NB4 (cell line): ENCODE results near the gene B3GALNT2.

Experiments
- DNase-seq: peaks from one replicate; pipeline ENCODE4 v3.0.0; 2010; ENCODE audit warnings: low read depth
- H3K4me3 ChIP-seq: one replicate; pipeline ENCODE4 v1.5.1; 2011; ENCODE audit warnings: mild to moderate bottlenecking, low read depth, low read length, moderate library complexity
- MYC ChIP-seq: IDR thresholded peaks from 2 replicates; pipeline ENCODE4 v1.6.1; 2011; ENCODE audit warnings: low read depth, low read length
- POLR2A ChIP-seq: IDR thresholded peaks from 2 replicates; pipeline ENCODE4 v1.6.1; 2011; ENCODE audit warnings: mild to moderate bottlenecking; ENCODE audit not compliant: insufficient read length; ENCODE audit errors: extremely low read depth
- TF ChIP-seq, protein P1 (sequence below): IDR thresholded peaks from one replicate; pipeline ENCODE4 v1.5.1; 2012; ENCODE audit warnings: low read depth, low read length
- TF ChIP-seq, protein P2 (sequence below): IDR thresholded peaks from 2 replicates; pipeline ENCODE4 v1.6.1; 2011; ENCODE audit warnings: low read depth, low read length

Gene B3GALNT2

DNA sequence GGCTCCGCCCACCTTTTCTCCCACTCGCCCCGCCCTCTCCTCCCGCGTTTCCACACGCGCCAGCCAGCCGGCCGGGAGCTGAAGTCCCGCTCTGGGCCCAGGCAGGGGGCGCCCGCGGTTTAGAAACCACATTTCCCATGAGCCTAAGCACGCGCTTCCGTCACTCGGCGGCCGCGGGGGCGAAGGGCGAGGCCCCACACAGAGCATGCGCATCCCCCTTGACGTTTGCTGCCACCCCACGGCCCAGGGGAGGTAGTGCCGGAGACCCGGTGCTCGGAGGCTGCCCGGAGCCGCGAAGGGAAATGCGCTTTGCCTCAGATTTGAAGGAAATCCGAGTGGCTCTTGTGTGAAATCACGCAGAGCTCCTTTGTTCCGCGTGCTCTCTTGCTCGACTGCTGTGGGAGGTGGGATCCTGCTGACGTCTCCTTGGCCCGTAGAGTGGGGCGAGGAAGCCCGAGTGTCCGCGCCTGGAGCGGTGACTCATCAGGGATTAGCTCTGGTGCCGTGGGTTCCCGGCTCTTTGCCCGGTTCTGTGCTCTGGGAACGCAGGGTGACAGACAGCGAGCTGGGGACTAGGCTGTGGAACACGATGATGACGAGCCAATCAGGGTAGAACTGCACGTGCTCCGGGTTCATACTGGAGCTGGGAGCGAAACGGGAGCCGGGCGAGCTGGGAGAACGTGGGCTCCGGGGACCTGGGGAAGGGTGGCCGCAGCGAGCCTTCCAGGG, 406 bp upstream of the B3GALNT2 start:
- TF ChIP-seq, protein P1, sequence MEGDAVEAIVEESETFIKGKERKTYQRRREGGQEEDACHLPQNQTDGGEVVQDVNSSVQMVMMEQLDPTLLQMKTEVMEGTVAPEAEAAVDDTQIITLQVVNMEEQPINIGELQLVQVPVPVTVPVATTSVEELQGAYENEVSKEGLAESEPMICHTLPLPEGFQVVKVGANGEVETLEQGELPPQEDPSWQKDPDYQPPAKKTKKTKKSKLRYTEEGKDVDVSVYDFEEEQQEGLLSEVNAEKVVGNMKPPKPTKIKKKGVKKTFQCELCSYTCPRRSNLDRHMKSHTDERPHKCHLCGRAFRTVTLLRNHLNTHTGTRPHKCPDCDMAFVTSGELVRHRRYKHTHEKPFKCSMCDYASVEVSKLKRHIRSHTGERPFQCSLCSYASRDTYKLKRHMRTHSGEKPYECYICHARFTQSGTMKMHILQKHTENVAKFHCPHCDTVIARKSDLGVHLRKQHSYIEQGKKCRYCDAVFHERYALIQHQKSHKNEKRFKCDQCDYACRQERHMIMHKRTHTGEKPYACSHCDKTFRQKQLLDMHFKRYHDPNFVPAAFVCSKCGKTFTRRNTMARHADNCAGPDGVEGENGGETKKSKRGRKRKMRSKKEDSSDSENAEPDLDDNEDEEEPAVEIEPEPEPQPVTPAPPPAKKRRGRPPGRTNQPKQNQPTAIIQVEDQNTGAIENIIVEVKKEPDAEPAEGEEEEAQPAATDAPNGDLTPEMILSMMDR, result peak; percentile 60
- TF ChIP-seq, protein P2, sequence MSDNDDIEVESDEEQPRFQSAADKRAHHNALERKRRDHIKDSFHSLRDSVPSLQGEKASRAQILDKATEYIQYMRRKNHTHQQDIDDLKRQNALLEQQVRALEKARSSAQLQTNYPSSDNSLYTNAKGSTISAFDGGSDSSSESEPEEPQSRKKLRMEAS, result peak; percentile 92
- peak; percentile 92 for TF ChIP-seq MYC
- peak; percentile 65 for TF ChIP-seq POLR2A

DNA sequence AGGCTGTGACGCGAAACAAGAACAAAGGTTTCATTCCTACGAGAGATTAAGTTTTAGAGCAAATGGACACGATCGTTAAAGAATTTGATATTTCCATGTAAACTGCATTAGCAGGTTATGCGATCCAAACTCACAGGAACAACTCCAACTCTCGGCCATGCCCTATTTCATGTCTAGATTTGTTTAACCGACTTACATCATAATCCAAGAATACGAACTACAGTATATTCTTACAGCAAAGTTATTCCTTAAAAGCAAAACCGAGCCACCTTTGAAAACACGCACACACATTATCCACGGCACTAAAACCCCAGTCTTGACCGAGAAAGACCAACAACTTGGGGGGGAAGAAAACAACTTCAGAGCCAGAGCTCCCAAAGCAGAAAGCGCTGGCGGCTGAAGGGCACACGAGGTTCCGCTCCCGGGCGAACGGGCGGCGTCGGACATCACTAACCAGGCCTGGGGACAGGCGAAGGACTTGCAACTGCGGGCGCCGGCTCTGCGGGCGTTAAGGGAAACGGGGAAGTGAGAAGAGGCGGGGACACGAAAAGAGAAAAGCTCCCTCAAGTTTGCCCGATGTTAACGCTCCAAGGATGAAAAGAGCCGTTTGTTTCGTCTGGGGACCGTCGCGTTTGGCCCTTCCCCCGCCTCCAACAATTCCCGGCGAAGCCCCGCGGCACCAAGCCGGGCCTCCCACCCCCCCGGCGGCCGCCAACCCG, 690 bp downstream of the B3GALNT2 start:
- DNase-seq, result peak; percentile 86
- H3K4me3 ChIP-seq, result peak overlapping the region; percentile 93
- no peak for TF ChIP-seq MYC
- TF ChIP-seq, protein P2, result peak; percentile 52; the same call in 1 of the 2 replicates

More for the DNA sequence above, 406 bp upstream of the B3GALNT2 start:
- peak; percentile 99 for DNase-seq
- peak overlapping the region; percentile 89 for H3K4me3 ChIP-seq

DNA sequence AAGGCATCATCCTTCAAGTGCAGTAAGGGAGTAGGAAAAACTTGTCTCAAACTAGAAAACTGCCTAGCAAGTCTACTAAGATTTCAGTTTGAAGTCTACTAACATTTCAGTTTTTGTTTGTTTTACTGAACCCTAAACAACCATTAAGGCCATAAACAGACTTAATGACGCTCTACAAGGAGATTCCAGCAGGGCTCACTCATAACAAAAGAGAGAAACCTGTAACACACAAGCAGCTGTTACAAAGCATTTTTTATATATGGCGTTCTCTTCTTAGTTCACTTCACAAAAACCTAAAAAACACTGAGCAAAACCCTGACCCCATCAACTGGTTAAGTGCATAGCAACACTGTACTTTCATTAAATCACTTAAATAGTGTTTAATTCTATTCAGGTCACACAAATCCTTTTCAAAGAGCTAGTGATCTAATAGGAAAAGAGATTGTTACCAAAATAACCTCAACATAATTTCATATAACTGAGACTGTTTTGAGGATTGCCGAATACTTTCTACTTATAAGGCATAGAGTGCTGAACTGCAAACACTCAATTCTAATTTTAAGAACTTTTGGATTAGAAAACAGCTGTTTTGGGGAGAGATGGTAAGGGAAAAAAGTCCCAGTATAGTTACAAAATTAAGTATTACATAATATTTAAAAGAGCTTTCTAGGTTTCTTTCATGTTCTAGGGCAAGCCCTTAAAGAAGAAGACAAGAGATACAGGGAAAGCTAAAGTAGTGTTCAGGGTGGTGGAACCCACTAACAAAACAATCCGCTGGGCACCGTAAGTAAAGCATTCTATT, 1.4 kb downstream of the B3GALNT2 start:
- TF ChIP-seq POLR2A, result no peak
- peak overlapping the region; percentile 93 for H3K4me3 ChIP-seq
- DNase-seq, result peak; percentile 20

DNA sequence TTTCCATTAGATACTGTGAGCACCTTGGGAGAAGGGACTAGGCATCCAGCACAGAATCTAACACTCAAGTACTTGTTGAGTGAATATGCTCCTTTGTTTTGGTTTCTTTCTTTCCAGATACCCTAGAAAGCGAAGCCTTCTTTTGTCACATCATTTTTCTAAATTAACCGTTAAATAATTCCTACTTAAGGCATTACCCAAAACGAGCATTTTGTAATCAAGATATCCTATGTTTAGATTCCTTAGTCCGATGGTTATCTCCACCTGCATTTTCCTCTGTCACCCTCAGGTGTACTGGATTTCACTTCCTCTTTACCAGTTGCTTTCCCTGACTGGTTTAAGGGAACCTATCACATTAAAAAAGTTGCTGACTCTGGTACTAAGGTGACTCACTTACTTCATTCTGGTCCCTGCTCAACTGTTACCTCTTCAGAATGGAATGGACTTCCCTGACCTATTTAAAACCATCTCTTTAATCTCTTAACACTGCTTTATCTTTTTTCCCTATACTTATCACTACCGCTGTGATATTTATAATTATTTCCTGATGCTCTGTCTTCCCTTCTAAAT, 3.2 kb downstream of the B3GALNT2 start:
- DNase-seq, result peak; percentile 15
- peak overlapping the region; percentile 1 for H3K4me3 ChIP-seq
- TF ChIP-seq, protein P2, result no peak
- TF ChIP-seq, protein P1, result no peak
- TF ChIP-seq MYC (no peak), POLR2A (no peak)

DNA sequence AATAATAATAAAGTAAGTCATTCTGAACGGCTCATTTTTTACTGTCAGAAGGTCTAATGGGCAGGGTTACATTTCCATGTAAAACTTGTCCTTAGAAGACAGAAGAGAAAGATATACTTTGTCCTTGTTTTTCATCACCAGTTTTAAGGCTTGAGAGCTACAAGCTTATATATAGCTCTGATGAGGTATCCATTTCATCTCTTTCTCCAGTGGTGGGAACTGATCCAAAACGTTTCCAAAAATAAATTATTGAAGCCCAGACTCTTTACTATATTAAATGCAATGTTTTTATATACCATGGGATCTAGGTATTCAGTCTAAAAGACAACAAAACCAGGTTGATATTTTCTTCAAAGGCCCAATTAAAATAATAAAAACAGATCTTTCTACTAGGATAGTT, 8.7 kb downstream of the B3GALNT2 start:
- TF ChIP-seq POLR2A (no peak), MYC (no peak)
- TF ChIP-seq, protein P1, result no peak
- TF ChIP-seq, protein P2, result no peak
- DNase-seq, result no peak

DNA sequence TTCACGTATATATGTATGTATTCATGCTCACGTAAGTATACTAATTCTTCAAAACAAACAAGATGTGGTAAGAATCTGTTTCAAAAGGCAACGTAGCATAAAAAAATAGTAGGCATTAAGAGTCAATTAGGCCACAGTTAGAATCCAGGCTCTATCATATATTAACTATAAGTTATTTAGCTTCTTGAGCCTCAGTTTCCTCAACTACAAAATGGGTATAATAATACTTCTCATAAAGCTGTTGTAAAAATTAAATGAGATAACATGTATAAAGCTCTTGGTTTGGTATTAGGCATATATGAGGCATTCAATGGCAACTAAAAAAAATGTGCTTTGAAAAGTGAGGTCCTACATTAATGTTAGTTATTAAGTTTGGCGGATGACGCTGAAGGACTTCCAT, 9.2 kb downstream of the B3GALNT2 start:
- no peak for DNase-seq
- H3K4me3 ChIP-seq, result no peak overlapping the region
- TF ChIP-seq MYC, result no peak
- TF ChIP-seq, protein P2, result no peak
- no peak for TF ChIP-seq POLR2A
- TF ChIP-seq, protein P1, result no peak

More for the DNA sequence above, 8.7 kb downstream of the B3GALNT2 start:
- H3K4me3 ChIP-seq, result no peak overlapping the region
